Activated B cell treated with CpG ODN at 0.5 μM for 24 hours (primary cell): ENCODE results near the gene CRKL. TPM values are rescaled to one million over a fixed set of nuclear protein-coding genes. Genes with fewer than 3 reads are reported as not detected.

Experiments used
- ATAC-seq: fragments of 200-7000 bp; cut with Tn5 transposase; one replicate; pipeline ENCODE4 v1.10.0; 2021; ENCODE audit warnings: low read depth, mild to moderate bottlenecking, moderate library complexity
- CTCF ChIA-PET: fragments of 350-600 bp; sonication (Branson Sonifier 250); formaldehyde crosslinking; loops from one replicate; lab custom pipeline; 2021; ENCODE audit warnings: antibody characterized with exemption; lab: Charles Lee
- POLR2A ChIA-PET: fragments of 350-600 bp; sonication (Branson Sonifier 250); formaldehyde crosslinking; loops from one replicate; lab custom pipeline; 2021; ENCODE audit warnings: antibody characterized with exemption; lab: Charles Lee
- DNase-seq: peaks from one replicate; pipeline ENCODE4 v3.0.0; 2022
- H3K27ac Mint-ChIP-seq: one replicate; pipeline ENCODE4 v1.8.0; 2020; ENCODE audit warnings: mixed read lengths
- H3K27me3 Mint-ChIP-seq: one replicate; pipeline ENCODE4 v1.8.0; 2021; ENCODE audit warnings: mixed read lengths
- H3K36me3 Mint-ChIP-seq: one replicate; pipeline ENCODE4 v1.8.0; 2021; ENCODE audit warnings: low read depth, mixed read lengths
- H3K4me1 Mint-ChIP-seq: one replicate; pipeline ENCODE4 v1.8.0; 2021; ENCODE audit warnings: mixed read lengths
- H3K4me3 Mint-ChIP-seq: one replicate; pipeline ENCODE4 v1.8.0; 2020; ENCODE audit warnings: mild to moderate bottlenecking, mixed read lengths
- H3K9me3 Mint-ChIP-seq: one replicate; pipeline ENCODE4 v1.8.0; 2020; ENCODE audit warnings: mixed read lengths
- CTCF ChIP-seq: fragments of 200-600 bp; IDR thresholded peaks from one replicate; pipeline ENCODE4 v1.8.0; 2022; ENCODE audit warnings: antibody characterized with exemption, mild to moderate bottlenecking
- intact Hi-C: fragments of 100-400 bp; cut with micrococcal nuclease; formaldehyde crosslinking; loops from one replicate; pipeline ENCODE4 v1.15.1; 2024
- total RNA-seq: library from RNA; stranded (reverse); gene quantifications from 2 replicates; pipeline ENCODE4 v1.2.3, GENCODE V29; 2022

Gene CRKL
- total RNA-seq, 1 donor from 2014 or later = 55.7 TPM

- Mint-ChIP-seq H3K9me3 (no peaks in the 10 kb centered on the region), H3K4me3 (peak overlapping the region; percentile 61), H3K27me3 (peaks cover 5% of the 10 kb centered on the region), H3K36me3 (no peaks in the 10 kb centered on the region), H3K27ac (no peak overlapping the region), H3K4me1 (peaks cover 49% of the 10 kb centered on the region)
- no peak for TF ChIP-seq CTCF
- intact Hi-C loops = loop anchor here (5.0 kb wide), 1 partner anchor 37 kb away; the partner anchor contains the start of gene THAP7
- DNase-seq = no peak
- ChIA-PET POLR2A (no interaction called here), CTCF (no interaction called here)
- ATAC-seq = peak; percentile 43
Observed at GRCh38 chr22:20965104-20965887, 48.1 kb downstream of the CRKL start.

DNA sequence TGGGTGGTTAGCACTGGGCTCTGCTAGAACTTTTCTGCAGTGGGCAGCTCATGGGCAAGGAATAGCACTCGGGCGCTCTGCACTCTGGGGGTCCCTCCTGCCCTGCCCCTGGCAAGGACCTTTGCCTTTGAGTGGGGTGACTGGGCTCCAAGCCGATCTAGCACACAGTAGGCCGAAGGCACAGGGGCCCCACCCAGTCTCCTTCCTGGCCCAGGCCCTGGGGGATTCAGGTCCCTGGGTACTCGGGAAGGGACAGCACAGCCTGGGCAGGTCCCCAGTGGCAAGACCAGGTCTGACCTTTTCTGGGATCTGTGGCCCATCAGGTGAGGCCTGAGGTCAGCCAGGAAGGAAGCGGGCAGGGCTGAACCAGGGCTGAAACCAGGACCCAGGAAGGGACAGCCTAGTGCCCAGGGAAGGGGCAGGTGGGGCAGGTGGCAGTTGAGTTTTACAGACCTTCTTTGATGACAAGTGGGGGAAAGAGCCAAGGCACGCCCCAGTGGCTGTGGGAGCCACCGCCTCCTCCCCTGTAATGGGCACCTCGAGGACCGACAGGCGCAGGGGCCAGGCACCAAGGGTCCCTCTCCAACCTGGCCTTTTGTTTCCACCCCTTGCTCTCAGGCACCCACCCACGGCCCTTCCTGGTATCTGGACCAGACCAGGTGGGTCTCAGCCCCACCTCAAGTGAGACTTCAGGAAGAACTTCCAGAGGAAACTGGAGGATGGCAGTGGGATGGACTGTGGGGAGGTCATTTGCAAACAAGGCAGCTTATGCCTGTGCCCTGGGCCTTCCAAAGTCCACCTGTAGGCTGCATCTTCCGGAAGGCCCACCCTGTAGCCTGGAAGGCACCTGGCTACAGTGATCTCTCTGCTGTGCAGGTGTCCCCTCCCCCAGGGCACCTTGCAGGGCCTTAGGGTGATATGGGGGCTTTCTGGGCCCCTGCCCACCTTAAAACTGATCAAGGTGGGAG, 49.0 kb downstream of the CRKL start:
- Mint-ChIP-seq H3K36me3 (no peaks in the 10 kb centered on the region), H3K27me3 (no peaks in the 10 kb centered on the region), H3K4me3 (peak overlapping the region; percentile 61), H3K4me1 (peaks cover 49% of the 10 kb centered on the region), H3K27ac (no peak overlapping the region), H3K9me3 (no peaks in the 10 kb centered on the region)
- no peak for TF ChIP-seq CTCF
- POLR2A ChIA-PET = no interaction called here
- intact Hi-C loops = loop anchor here (5.0 kb wide), 1 partner anchor 36 kb away; the partner anchor contains the start of gene THAP7
- DNase-seq (no peak), ATAC-seq (no peak)
- CTCF ChIA-PET = no interaction called here

- intact Hi-C loops = loop anchor here (5.0 kb wide), 1 partner anchor 35 kb away; the partner anchor contains the start of gene THAP7
- ChIA-PET POLR2A (interaction anchor here (2.0 to 2.3 kb wide), 2 partner anchors 15 to 35 kb away, joined by 4 to 12 read pairs; partner anchors contain the start of gene LZTR1), CTCF (interaction anchor here (1.3 kb wide), 1 partner anchor 11 kb away, joined by 3 read pairs; no protein-coding TSS in a partner anchor)
- DNase-seq (no peak), ATAC-seq (no peak)
- Mint-ChIP-seq H3K4me3 (no peak within 1 kb of the TSS), H3K27me3 (no peaks in the 10 kb centered on the region), H3K36me3 (no peaks in the 10 kb centered on the region), H3K4me1 (peaks cover 51% of the 10 kb centered on the region), H3K9me3 (no peaks in the 10 kb centered on the region), H3K27ac (no peak within 1 kb of the TSS)
- no peak for TF ChIP-seq CTCF
Observed at GRCh38 chr22:20966883-20967696, 49.9 kb downstream of the CRKL start, which contains the start of gene AIFM3. Gene AIFM3 (plus strand): TSS chr22:20967255. CDS start chr22:20967945, 690 bp downstream.

GRCh38 chr22:20967697-20968211, 50.5 kb downstream of the CRKL start:
- ATAC-seq = no peak
- H3K36me3 Mint-ChIP-seq = no peaks in the 10 kb centered on the region
- no peak overlapping the region for H3K27ac Mint-ChIP-seq
- no peak for DNase-seq
- no peaks in the 10 kb centered on the region for H3K9me3 Mint-ChIP-seq
- intact Hi-C loops = loop anchor here (5.0 kb wide), 1 partner anchor 35 kb away; the partner anchor contains the start of gene THAP7
- no peak for TF ChIP-seq CTCF
- peaks cover 58% of the 10 kb centered on the region for H3K4me1 Mint-ChIP-seq
- H3K4me3 Mint-ChIP-seq = no peak overlapping the region
- POLR2A ChIA-PET = interaction anchor here (2.0 to 2.3 kb wide), 2 partner anchors 14 to 35 kb away, joined by 4 to 12 read pairs; partner anchors contain the start of gene LZTR1
- H3K27me3 Mint-ChIP-seq = no peaks in the 10 kb centered on the region
- CTCF ChIA-PET = interaction anchor here (0.6 to 1.3 kb wide), 2 partner anchors 10 to 107 kb away, joined by 3 read pairs; no protein-coding TSS in a partner anchor
